IPS-18a (cell line): ENCODE data around the gene HTR3A.

ENCODE experiments used
- H3K27ac ChIP-seq: one replicate; pipeline ENCODE4 v1.5.1; 2013; ENCODE audit warnings: low read length
- H3K27me3 ChIP-seq: one replicate; pipeline ENCODE4 v1.6.1; 2013; ENCODE audit warnings: mild to moderate bottlenecking, low read length; ENCODE audit not compliant: control insufficient read depth, insufficient read depth
- H3K36me3 ChIP-seq: one replicate; pipeline ENCODE4 v1.6.1; 2013; ENCODE audit warnings: low read depth, low read length; ENCODE audit not compliant: control insufficient read depth
- H3K4me1 ChIP-seq: one replicate; pipeline ENCODE4 v1.6.1; 2013; ENCODE audit warnings: low read depth, low read length; ENCODE audit not compliant: control insufficient read depth
- H3K4me3 ChIP-seq: one replicate; pipeline ENCODE4 v1.5.1; 2013; ENCODE audit warnings: low read length
- H3K9ac ChIP-seq: one replicate; pipeline ENCODE4 v1.6.1; 2013; ENCODE audit warnings: mild to moderate bottlenecking, low read length, moderate library complexity
- H3K9me3 ChIP-seq: one replicate; pipeline ENCODE4 v1.6.1; 2013; ENCODE audit warnings: low read depth, low read length; ENCODE audit not compliant: control insufficient read depth

HTR3A gene

DNA sequence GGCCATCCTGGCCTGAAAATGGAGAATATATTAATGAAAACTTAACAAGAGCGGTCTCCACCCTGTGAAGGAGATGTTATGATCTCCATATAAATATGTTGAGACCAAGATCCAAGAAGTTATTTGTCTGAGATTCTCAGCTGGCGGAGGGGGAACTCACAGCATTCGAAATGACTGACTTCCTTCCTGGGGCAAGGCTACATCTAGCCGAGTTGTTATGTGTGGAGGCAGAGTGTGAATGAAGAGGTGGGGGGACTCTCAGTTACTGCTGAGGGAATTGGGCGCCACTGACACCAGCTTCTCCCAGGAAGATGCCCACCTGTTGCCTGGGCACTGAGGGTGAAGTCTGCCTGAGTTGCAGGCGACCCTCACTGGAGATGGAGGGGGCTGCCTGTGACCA, 5.9 kb downstream of the HTR3A start:
- no peak overlapping the region for H3K27ac ChIP-seq
- no peaks in the 10 kb centered on the region for H3K4me1 ChIP-seq
- H3K4me3 ChIP-seq, result no peak overlapping the region
- H3K27me3 ChIP-seq, result peaks cover 4% of the 10 kb centered on the region
- no peaks in the 10 kb centered on the region for H3K36me3 ChIP-seq
- no peak overlapping the region for H3K9ac ChIP-seq
- no peaks in the 10 kb centered on the region for H3K9me3 ChIP-seq

DNA sequence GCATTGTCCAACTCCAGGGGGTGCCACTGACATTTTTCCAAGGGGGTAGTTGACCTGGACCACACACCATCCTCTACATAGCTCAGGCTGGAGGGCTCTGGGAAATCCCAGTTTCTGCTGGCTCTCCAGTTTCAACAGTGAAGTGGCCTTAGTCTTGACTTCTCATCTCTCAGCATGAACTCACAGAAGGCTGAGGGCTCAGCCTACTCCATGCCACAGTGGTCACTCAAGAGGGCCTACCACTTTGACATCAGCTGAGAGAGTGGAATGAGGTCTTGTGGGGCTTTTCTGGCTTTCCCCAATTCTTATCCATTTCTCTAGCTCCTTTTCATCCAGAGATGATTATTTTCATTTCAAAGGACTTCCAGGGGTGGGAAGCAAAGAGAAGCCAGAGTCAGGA, 7.4 kb downstream of the HTR3A start:
- H3K27ac ChIP-seq, result no peak overlapping the region
- no peaks in the 10 kb centered on the region for H3K4me1 ChIP-seq
- H3K36me3 ChIP-seq, result no peaks in the 10 kb centered on the region
- no peak overlapping the region for H3K4me3 ChIP-seq
- no peak overlapping the region for H3K9ac ChIP-seq
- no peaks in the 10 kb centered on the region for H3K9me3 ChIP-seq
- no peaks in the 10 kb centered on the region for H3K27me3 ChIP-seq

DNA sequence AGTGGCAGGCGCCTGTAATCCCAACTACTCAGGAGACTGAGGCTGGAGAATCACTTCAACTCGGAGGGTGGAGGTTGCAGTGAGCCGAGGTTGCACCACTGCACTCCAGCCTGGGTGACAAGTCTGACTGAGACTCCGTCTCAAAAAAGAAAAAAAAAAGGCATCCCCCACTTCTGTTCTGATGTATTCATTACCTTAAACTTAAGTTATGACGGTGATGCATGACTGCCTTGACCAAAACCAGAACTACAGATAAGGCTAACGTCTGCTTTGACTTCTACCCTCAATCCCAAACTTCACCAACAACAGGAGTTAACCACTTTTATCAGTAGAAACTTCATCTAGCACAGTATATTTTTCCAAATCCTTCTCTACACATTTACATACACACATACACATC, 9.9 kb downstream of the HTR3A start:
- Histone ChIP-seq H3K36me3 (no peaks in the 10 kb centered on the region), H3K4me1 (no peaks in the 10 kb centered on the region), H3K9me3 (no peaks in the 10 kb centered on the region), H3K4me3 (no peak overlapping the region), H3K27ac (no peak overlapping the region), H3K9ac (no peak overlapping the region), H3K27me3 (no peaks in the 10 kb centered on the region)

- no peak overlapping the region for H3K9ac ChIP-seq
Observed at GRCh38 chr11:113985906-113986305, 11.0 kb downstream of the HTR3A start.

DNA sequence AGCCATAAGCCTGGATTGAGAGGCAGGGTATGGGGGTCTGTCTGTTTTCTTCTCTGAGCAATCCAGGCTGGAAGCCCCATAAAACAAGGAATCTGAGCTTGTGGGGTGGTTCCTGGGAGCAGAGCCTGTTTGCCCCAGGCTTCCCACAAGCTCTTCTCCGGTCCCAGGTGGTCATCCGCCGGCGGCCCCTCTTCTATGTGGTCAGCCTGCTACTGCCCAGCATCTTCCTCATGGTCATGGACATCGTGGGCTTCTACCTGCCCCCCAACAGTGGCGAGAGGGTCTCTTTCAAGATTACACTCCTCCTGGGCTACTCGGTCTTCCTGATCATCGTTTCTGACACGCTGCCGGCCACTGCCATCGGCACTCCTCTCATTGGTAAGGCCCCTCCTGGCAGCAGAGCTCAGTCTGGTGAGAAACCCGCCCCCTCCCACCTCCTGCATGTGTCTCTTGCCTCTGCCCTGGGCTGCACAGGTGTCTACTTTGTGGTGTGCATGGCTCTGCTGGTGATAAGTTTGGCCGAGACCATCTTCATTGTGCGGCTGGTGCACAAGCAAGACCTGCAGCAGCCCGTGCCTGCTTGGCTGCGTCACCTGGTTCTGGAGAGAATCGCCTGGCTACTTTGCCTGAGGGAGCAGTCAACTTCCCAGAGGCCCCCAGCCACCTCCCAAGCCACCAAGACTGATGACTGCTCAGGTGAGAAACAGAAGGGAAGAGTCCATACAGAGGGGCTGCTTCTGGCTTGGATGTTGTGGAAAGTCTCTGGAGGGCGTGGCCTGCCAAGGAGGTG, 11.6 kb downstream of the HTR3A start:
- Histone ChIP-seq H3K36me3 (no peaks in the 10 kb centered on the region), H3K9me3 (no peaks in the 10 kb centered on the region), H3K27ac (no peak overlapping the region), H3K4me3 (no peak overlapping the region), H3K4me1 (no peaks in the 10 kb centered on the region), H3K9ac (no peak overlapping the region), H3K27me3 (no peaks in the 10 kb centered on the region)

More at GRCh38 chr11:113985906-113986305, 11.0 kb downstream of the HTR3A start:
- no peaks in the 10 kb centered on the region for H3K27me3 ChIP-seq
- H3K9me3 ChIP-seq, result no peaks in the 10 kb centered on the region
- no peak overlapping the region for H3K4me3 ChIP-seq
- no peak overlapping the region for H3K27ac ChIP-seq
- H3K36me3 ChIP-seq, result no peaks in the 10 kb centered on the region
- no peaks in the 10 kb centered on the region for H3K4me1 ChIP-seq

DNA sequence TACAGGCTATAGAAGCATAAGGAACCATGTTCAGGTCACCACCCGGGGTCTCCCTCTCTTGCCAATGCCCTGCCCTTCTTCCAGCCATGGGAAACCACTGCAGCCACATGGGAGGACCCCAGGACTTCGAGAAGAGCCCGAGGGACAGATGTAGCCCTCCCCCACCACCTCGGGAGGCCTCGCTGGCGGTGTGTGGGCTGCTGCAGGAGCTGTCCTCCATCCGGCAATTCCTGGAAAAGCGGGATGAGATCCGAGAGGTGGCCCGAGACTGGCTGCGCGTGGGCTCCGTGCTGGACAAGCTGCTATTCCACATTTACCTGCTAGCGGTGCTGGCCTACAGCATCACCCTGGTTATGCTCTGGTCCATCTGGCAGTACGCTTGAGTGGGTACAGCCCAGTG, 14.5 kb downstream of the HTR3A start:
- peaks cover 5% of the 10 kb centered on the region for H3K4me1 ChIP-seq
- no peak overlapping the region for H3K27ac ChIP-seq
- H3K27me3 ChIP-seq, result no peaks in the 10 kb centered on the region
- H3K4me3 ChIP-seq, result no peak overlapping the region
- no peaks in the 10 kb centered on the region for H3K36me3 ChIP-seq
- no peak overlapping the region for H3K9ac ChIP-seq
- no peaks in the 10 kb centered on the region for H3K9me3 ChIP-seq

- no peaks in the 10 kb centered on the region for H3K9me3 ChIP-seq
- H3K27me3 ChIP-seq, result no peaks in the 10 kb centered on the region
- no peak overlapping the region for H3K9ac ChIP-seq
- peaks cover 5% of the 10 kb centered on the region for H3K4me1 ChIP-seq
- no peak overlapping the region for H3K27ac ChIP-seq
- no peaks in the 10 kb centered on the region for H3K36me3 ChIP-seq
- H3K4me3 ChIP-seq, result no peak overlapping the region
Observed at GRCh38 chr11:113989916-113990315, 15.0 kb downstream of the HTR3A start.

GRCh38 chr11:113991170-113991569, 16.3 kb downstream of the HTR3A start:
- Histone ChIP-seq H3K4me3 (no peak overlapping the region), H3K27me3 (no peaks in the 10 kb centered on the region), H3K27ac (no peak overlapping the region), H3K9me3 (no peaks in the 10 kb centered on the region), H3K36me3 (no peaks in the 10 kb centered on the region), H3K4me1 (peaks cover 5% of the 10 kb centered on the region), H3K9ac (no peak overlapping the region)

DNA sequence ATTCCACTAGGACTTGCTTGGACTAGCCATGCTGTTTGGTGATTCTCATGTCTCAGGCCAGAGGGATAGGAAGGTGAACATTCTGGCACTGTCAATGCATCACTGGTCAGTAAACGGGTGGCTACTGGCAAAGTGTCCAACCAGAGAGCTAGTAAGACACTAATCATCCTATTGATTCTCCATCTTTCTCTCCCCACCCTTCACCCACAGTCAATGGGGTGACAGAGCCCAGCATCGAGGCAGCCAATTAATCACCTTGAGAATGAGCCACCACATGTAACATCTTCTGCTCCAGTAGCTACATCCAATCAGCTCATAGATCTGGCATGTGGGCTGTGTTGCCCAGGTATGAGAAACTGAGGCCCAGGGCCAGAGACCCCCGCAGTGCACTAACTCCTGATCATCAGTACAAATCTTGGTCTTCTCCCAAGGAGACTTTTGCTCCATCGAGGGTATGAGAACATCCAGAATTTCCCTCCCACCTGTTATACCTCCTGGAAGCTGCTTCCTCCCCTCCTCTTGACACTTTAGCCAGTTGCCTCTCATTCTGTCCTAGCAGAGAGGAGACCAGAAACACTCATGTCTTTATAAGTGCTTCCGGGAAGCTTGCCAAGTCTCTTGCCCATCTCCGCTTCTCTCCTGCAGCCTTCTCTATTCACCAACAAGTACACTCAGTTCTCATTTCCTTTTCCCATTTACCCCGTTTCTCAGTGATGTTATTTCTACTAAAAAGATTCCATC, 17.0 kb downstream of the HTR3A start:
- Histone ChIP-seq H3K36me3 (no peaks in the 10 kb centered on the region), H3K27me3 (no peaks in the 10 kb centered on the region), H3K9me3 (no peaks in the 10 kb centered on the region), H3K9ac (no peak overlapping the region), H3K27ac (no peak overlapping the region), H3K4me3 (no peak overlapping the region), H3K4me1 (peaks cover 5% of the 10 kb centered on the region)

- H3K27me3 ChIP-seq, result no peaks in the 10 kb centered on the region
- H3K4me3 ChIP-seq, result no peak overlapping the region
Observed at GRCh38 chr11:113992459-113993110, 17.7 kb downstream of the HTR3A start.

GRCh38 chr11:113994077-113994954, 19.4 kb downstream of the HTR3A start:
- Histone ChIP-seq H3K27me3 (no peaks in the 10 kb centered on the region), H3K9me3 (no peaks in the 10 kb centered on the region), H3K9ac (no peak overlapping the region), H3K4me3 (no peak overlapping the region), H3K27ac (no peak overlapping the region), H3K4me1 (peaks cover 10% of the 10 kb centered on the region), H3K36me3 (no peaks in the 10 kb centered on the region)

More at GRCh38 chr11:113992459-113993110, 17.7 kb downstream of the HTR3A start:
- H3K9ac ChIP-seq, result no peak overlapping the region
- no peak overlapping the region for H3K27ac ChIP-seq
- no peaks in the 10 kb centered on the region for H3K9me3 ChIP-seq
- H3K36me3 ChIP-seq, result no peaks in the 10 kb centered on the region
- H3K4me1 ChIP-seq, result peaks cover 5% of the 10 kb centered on the region
